Measurements from ENCODE around the gene KPNA5. TPM values are rescaled to one million over a fixed set of nuclear protein-coding genes. Genes with fewer than 3 reads are reported as not detected.
"Not testable (repeated sequence)": the region's sequence is repeated elsewhere in the genome, so short reads cannot be mapped to it uniquely, and the experiment has no call there.

The KPNA5 gene
- total RNA-seq, 1 experiment from 2014 or later = 12.2 TPM

GRCh38 chr6:116662202-116662601, 18.8 kb upstream of the KPNA5 start:
- peaks cover 2% of the 10 kb centered on the region for H3K36me3 Mint-ChIP-seq
- TF ChIP-seq GABPB1 (CRISPR knock-in tag; IDR thresholded peaks at IDR 0.05) = 0 out of 2 replicates have a peak, but pooled peaks have one; percentile 18
- TF ChIP-seq ATF1 (CRISPR knock-in tag; IDR thresholded peaks at IDR 0.05) = no peak
- H3K27me3 Mint-ChIP-seq (ENCODE audit: low read depth) = no peaks in the 10 kb centered on the region
- POLR2A ChIA-PET = no interaction called here
- CTCF ChIA-PET = interaction anchor here (0.9 kb wide), 1 partner anchor 17 kb away, joined by 3 read pairs; no protein-coding TSS in a partner anchor
- H3K4me3 Mint-ChIP-seq = no peak overlapping the region
- peaks cover 11% of the 10 kb centered on the region for H3K4me1 Mint-ChIP-seq
- no peaks in the 10 kb centered on the region for H3K9me3 Mint-ChIP-seq
- DNase-seq (ENCODE audit: low spot score) (no peak), ATAC-seq (no peak)
- H3K27ac Mint-ChIP-seq = no peak overlapping the region

DNA sequence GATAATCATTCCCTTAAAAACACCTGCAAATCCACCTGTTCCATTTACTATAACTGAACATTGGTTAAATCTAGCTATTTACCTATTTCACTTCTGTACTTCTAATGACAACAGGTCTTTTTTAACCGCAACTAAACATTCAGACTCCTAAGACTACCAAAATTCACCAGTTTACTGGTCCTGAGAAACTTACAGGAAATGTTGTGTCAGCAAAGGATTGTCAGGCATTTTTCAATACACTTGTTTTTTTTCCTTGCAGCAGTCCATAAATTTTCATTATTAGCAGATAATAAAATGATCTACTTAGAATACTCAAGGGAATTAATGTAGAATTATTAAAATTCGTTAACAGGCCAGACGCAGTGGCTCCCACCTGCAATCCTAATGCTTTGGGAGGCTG, 17.7 kb upstream of the KPNA5 start:
- no peak overlapping the region for H3K4me3 Mint-ChIP-seq
- no peak for ATAC-seq
- no peak overlapping the region for H3K27ac Mint-ChIP-seq
- POLR2A ChIA-PET = no interaction called here
- no peaks in the 10 kb centered on the region for H3K27me3 Mint-ChIP-seq (ENCODE audit: low read depth)
- no peak for DNase-seq (ENCODE audit: low spot score)
- H3K36me3 Mint-ChIP-seq = no peaks in the 10 kb centered on the region; the same call in 1 of the 2 replicates
- TF ChIP-seq FOXK1 (CRISPR knock-in tag; IDR thresholded peaks at IDR 0.05) (no peak), ZNF532 (CRISPR knock-in tag; IDR thresholded peaks at IDR 0.05; ENCODE audit: borderline replicate concordance) (no peak), ATF1 (CRISPR knock-in tag; IDR thresholded peaks at IDR 0.05) (no peak), CREB1 (CRISPR knock-in tag; IDR thresholded peaks at IDR 0.05) (no peak), FOXJ3 (CRISPR knock-in tag; IDR thresholded peaks at IDR 0.05; ENCODE audit: borderline replicate concordance) (no peak), ZNF138 (CRISPR knock-in tag; conservative IDR thresholded peaks at IDR 0.05) (no peak)
- TF ChIP-seq, protein P1, sequence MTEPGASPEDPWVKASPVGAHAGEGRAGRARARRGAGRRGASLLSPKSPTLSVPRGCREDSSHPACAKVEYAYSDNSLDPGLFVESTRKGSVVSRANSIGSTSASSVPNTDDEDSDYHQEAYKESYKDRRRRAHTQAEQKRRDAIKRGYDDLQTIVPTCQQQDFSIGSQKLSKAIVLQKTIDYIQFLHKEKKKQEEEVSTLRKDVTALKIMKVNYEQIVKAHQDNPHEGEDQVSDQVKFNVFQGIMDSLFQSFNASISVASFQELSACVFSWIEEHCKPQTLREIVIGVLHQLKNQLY (CRISPR knock-in tag; IDR thresholded peaks at IDR 0.05) = no peak
- TF ChIP-seq, protein P2, sequence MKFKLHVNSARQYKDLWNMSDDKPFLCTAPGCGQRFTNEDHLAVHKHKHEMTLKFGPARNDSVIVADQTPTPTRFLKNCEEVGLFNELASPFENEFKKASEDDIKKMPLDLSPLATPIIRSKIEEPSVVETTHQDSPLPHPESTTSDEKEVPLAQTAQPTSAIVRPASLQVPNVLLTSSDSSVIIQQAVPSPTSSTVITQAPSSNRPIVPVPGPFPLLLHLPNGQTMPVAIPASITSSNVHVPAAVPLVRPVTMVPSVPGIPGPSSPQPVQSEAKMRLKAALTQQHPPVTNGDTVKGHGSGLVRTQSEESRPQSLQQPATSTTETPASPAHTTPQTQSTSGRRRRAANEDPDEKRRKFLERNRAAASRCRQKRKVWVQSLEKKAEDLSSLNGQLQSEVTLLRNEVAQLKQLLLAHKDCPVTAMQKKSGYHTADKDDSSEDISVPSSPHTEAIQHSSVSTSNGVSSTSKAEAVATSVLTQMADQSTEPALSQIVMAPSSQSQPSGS (CRISPR knock-in tag; IDR thresholded peaks at IDR 0.05; ENCODE audit: borderline replicate concordance, low read depth) = no peak
- TF ChIP-seq, protein P3, sequence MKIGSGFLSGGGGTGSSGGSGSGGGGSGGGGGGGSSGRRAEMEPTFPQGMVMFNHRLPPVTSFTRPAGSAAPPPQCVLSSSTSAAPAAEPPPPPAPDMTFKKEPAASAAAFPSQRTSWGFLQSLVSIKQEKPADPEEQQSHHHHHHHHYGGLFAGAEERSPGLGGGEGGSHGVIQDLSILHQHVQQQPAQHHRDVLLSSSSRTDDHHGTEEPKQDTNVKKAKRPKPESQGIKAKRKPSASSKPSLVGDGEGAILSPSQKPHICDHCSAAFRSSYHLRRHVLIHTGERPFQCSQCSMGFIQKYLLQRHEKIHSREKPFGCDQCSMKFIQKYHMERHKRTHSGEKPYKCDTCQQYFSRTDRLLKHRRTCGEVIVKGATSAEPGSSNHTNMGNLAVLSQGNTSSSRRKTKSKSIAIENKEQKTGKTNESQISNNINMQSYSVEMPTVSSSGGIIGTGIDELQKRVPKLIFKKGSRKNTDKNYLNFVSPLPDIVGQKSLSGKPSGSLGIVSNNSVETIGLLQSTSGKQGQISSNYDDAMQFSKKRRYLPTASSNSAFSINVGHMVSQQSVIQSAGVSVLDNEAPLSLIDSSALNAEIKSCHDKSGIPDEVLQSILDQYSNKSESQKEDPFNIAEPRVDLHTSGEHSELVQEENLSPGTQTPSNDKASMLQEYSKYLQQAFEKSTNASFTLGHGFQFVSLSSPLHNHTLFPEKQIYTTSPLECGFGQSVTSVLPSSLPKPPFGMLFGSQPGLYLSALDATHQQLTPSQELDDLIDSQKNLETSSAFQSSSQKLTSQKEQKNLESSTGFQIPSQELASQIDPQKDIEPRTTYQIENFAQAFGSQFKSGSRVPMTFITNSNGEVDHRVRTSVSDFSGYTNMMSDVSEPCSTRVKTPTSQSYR (CRISPR knock-in tag; IDR thresholded peaks at IDR 0.05) = no peak
- TF ChIP-seq, protein P4, sequence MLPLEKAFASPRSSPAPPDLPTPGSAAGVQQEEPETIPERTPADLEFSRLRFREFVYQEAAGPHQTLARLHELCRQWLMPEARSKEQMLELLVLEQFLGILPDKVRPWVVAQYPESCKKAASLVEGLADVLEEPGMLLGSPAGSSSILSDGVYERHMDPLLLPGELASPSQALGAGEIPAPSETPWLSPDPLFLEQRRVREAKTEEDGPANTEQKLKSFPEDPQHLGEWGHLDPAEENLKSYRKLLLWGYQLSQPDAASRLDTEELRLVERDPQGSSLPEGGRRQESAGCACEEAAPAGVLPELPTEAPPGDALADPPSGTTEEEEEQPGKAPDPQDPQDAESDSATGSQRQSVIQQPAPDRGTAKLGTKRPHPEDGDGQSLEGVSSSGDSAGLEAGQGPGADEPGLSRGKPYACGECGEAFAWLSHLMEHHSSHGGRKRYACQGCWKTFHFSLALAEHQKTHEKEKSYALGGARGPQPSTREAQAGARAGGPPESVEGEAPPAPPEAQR (CRISPR knock-in tag; IDR thresholded peaks at IDR 0.05) = no peak
- CTCF ChIA-PET = no interaction called here
- H3K4me1 Mint-ChIP-seq = peaks cover 15% of the 10 kb centered on the region
- no peaks in the 10 kb centered on the region for H3K9me3 Mint-ChIP-seq

DNA sequence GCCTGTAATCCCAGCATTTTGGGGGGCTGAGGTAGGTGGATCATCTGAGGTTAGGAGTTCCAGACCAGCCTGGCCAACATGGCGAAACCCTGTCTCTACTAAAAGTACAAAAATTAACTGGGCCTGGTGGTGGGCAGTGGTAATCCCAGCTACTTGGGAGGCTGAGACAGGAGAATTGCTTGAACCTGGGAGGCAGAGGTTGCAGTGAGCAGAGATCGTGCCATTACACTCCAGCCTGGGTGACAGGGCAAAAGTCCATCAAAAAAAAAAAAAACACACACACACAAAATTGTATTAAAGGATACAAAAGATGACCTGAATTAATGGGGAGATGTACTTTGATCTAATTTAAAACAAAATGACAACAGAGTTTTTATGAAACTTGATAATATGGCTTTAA, 16.8 kb upstream of the KPNA5 start:
- H3K4me3 Mint-ChIP-seq; H3K9me3 Mint-ChIP-seq; CTCF ChIA-PET; DNase-seq (ENCODE audit: low spot score); H3K27ac Mint-ChIP-seq; ATAC-seq; H3K36me3 Mint-ChIP-seq; H3K27me3 Mint-ChIP-seq (ENCODE audit: low read depth): not testable (repeated sequence)
- H3K4me1 Mint-ChIP-seq = peaks cover 15% of the 10 kb centered on the region
- POLR2A ChIA-PET = interaction anchor here (0.7 kb wide), 1 partner anchor 67 kb away, joined by 3 read pairs; no protein-coding TSS in a partner anchor
